GM12878 (cell line): ENCODE data around the gene UBE2E3. TPM values are rescaled to one million over a fixed set of nuclear protein-coding genes. Genes with fewer than 3 reads are reported as not detected.

Experiments
- ATAC-seq: fragments of 200-7000 bp; cut with Tn5 transposase; 3 replicates; pipeline ENCODE4 v1.9.1; 2020; ENCODE audit warnings: mild to moderate bottlenecking, moderate library complexity
- BruUV-seq: library from RNA; stranded (reverse); fragments of 400-500 nt; replicated peaks from 2 replicates; lab custom pipeline; 2021; lab: Mats Ljungman, UMichigan
- CTCF ChIA-PET: fragments of 300-600 bp; sonication (Branson Sonifier 250); formaldehyde crosslinking; extraction: SDS; loops from one replicate; lab custom pipeline; 2021; ENCODE audit warnings: inconsistent platforms; lab: Yijun Ruan, JAX
- POLR2A ChIA-PET: fragments of 350-600 bp; formaldehyde crosslinking; extraction: SDS; loops from one replicate; lab custom pipeline; 2021; ENCODE audit warnings: inconsistent platforms; lab: Charles Lee
- RAD21 ChIA-PET: fragments of 300-600 bp; sonication (Branson Sonifier 250); formaldehyde crosslinking; loops from one replicate; lab custom pipeline; 2023; ENCODE audit warnings: antibody characterized with exemption; ENCODE audit not compliant: unreplicated experiment; lab: Charles Lee
- SMC1A ChIA-PET: fragments of 300-600 bp; sonication (Branson Sonifier 250); formaldehyde crosslinking; loops from one replicate; lab custom pipeline; 2023; ENCODE audit not compliant: unreplicated experiment, uncharacterized antibody; lab: Charles Lee
- DNase-seq: peaks from one replicate; pipeline ENCODE4 v3.0.0-alpha.2; 2011; ENCODE audit warnings: low read depth, low spot score
- FAIRE-seq: peaks from 3 replicates; lab custom pipeline; 2011; peaks lifted over from hg19 to GRCh38; lab: Jason Lieb, UNC
- H2AFZ ChIP-seq: 2 replicates; pipeline ENCODE4 v1.6.0; 2011; ENCODE audit warnings: low read depth, low read length, control low read depth; ENCODE audit not compliant: control insufficient read depth
- H3K27ac ChIP-seq: 2 replicates; pipeline ENCODE4 v1.5.1; 2011; ENCODE audit warnings: control low read depth; ENCODE audit not compliant: control insufficient read depth, insufficient read depth
- H3K27me3 ChIP-seq, 2 experiments: replicated peaks in 1 of 2; 2 replicates each; pipeline versions ENCODE4 v1.6.0 to v1.6.1; 2011; ENCODE audit warnings: low read length in 1 of 2; ENCODE audit not compliant: control insufficient read depth in 2 of 2, insufficient read depth in 2 of 2
- H3K36me3 ChIP-seq, 2 experiments: 2 replicates each; pipeline ENCODE4 v1.5.1; 2011; ENCODE audit warnings: low read length in 1 of 2; ENCODE audit not compliant: control insufficient read depth in 2 of 2, insufficient read depth in 2 of 2
- H3K4me1 ChIP-seq: 2 replicates; pipeline ENCODE4 v1.6.1; 2011; ENCODE audit warnings: mild to moderate bottlenecking, low read length, moderate library complexity, mixed read lengths; ENCODE audit not compliant: control insufficient read depth, insufficient read depth
- H3K4me2 ChIP-seq: 2 replicates; pipeline ENCODE4 v1.6.0; 2011; ENCODE audit warnings: control low read depth; ENCODE audit not compliant: control insufficient read depth, insufficient read depth
- H3K4me3 ChIP-seq: fragments of 200-600 bp; sonication (generic); 2 replicates; pipeline ENCODE4 v1.5.1; 2016
- H3K79me2 ChIP-seq: 2 replicates; pipeline ENCODE4 v1.6.0; 2011; ENCODE audit warnings: low read length; ENCODE audit not compliant: control insufficient read depth, insufficient read depth
- H3K9ac ChIP-seq: 2 replicates; pipeline ENCODE4 v1.8.0; 2011; ENCODE audit warnings: low read length, control low read depth, mixed read lengths; ENCODE audit not compliant: control insufficient read depth, insufficient read depth
- H3K9me3 ChIP-seq: replicated peaks from 3 replicates; pipeline ENCODE4 v1.5.1; 2011; ENCODE audit warnings: mild to moderate bottlenecking, low read length; ENCODE audit not compliant: control insufficient read depth, insufficient read depth
- H4K20me1 ChIP-seq: 2 replicates; pipeline ENCODE4 v1.6.0; 2011; ENCODE audit not compliant: control insufficient read depth, insufficient read depth
- E4F1 ChIP-seq: fragments of 450-650 bp; IDR thresholded peaks from 2 replicates; pipeline ENCODE4 v1.6.1; 2018; ENCODE audit warnings: borderline replicate concordance, mild to moderate bottlenecking; ENCODE audit not compliant: partially characterized antibody
- EGR1 ChIP-seq, 2 experiments: IDR thresholded peaks; 1 replicate in 1 of 2; 2 replicates in 1 of 2; pipeline ENCODE4 v1.6.1; 2011 to 2012; ENCODE audit warnings: low read depth in 2 of 2, low read length in 2 of 2, borderline replicate concordance in 1 of 2, mild to moderate bottlenecking in 1 of 2, moderate library complexity in 1 of 2
- FOS ChIP-seq: IDR thresholded peaks from 3 replicates; pipeline ENCODE4 v1.6.1; 2011; ENCODE audit warnings: borderline replicate concordance; ENCODE audit not compliant: insufficient read length; ENCODE audit errors: extremely low read depth
- IRF4 ChIP-seq: IDR thresholded peaks from 2 replicates; pipeline ENCODE4 v1.6.1; 2011; ENCODE audit warnings: low read depth, low read length
- JUNB ChIP-seq: IDR thresholded peaks from 2 replicates; pipeline ENCODE4 v1.6.1; 2016; ENCODE audit warnings: antibody characterized with exemption, mild to moderate bottlenecking
- RAD21 ChIP-seq: IDR thresholded peaks from 2 replicates; pipeline ENCODE4 v1.6.1; 2011; ENCODE audit warnings: mild to moderate bottlenecking, low read depth, low read length, moderate library complexity; ENCODE audit not compliant: insufficient read depth
- RB1 ChIP-seq: fragments of 450-650 bp; formaldehyde crosslinking; IDR thresholded peaks from 2 replicates; pipeline ENCODE4 v1.6.1; 2017; ENCODE audit warnings: mild to moderate bottlenecking, borderline replicate concordance
- RUNX3 ChIP-seq: IDR thresholded peaks from 2 replicates; pipeline ENCODE4 v1.6.1; 2012; ENCODE audit warnings: low read length, inconsistent platforms
- SIX5 ChIP-seq: IDR thresholded peaks from 2 replicates; pipeline ENCODE4 v1.6.1; 2011; ENCODE audit warnings: mild to moderate bottlenecking, low read depth, low read length, moderate library complexity; ENCODE audit not compliant: severe bottlenecking
- SMC3 ChIP-seq: IDR thresholded peaks from 2 replicates; pipeline ENCODE4 v1.6.1; 2011; ENCODE audit warnings: low read length, improper control_type of control experiment, borderline replicate concordance
- STAT1 ChIP-seq: fragments of 450-650 bp; conservative IDR thresholded peaks from 2 replicates; pipeline ENCODE4 v1.6.1; 2014; ENCODE audit warnings: antibody characterized with exemption, mild to moderate bottlenecking
- ZBTB33 ChIP-seq: fragments of 450-650 bp; IDR thresholded peaks from 2 replicates; pipeline ENCODE4 v1.6.1; 2017; ENCODE audit warnings: mild to moderate bottlenecking
- ZNF592 ChIP-seq: fragments of 450-650 bp; IDR thresholded peaks from 2 replicates; pipeline ENCODE4 v1.6.1; 2017; ENCODE audit warnings: mild to moderate bottlenecking, moderate library complexity
- WGBS: methylation state at CpG from one replicate; pipeline ENCODE4 v1.1.6; 2016; ENCODE audit warnings: low lambda C conversion rate; ENCODE audit not compliant: insufficient replicate concordance, insufficient coverage; ENCODE audit errors: missing lambda C conversion rate; 5-methylcytosine and 5-hydroxymethylcytosine counted together
- in situ Hi-C: fragments of 300-500 bp; cut with MboI; formaldehyde crosslinking; loops from 9 replicates; pipeline ENCODE4 v1.14.3; 2018; ENCODE audit warnings: mixed read lengths
- intact Hi-C: fragments of 100-400 bp; cut with micrococcal nuclease; formaldehyde crosslinking; loops from one replicate; pipeline ENCODE4 v1.14.2; 2022; ENCODE audit not compliant: unreplicated experiment
- polyA plus RNA-seq, 11 experiments: library from polyadenylated mRNA; depleted of rRNA in 4 of 11; unstranded in 6 of 11; stranded (reverse) in 5 of 11; fragments of >200 nt; fragmentation: Nextera tagmentation in 4 of 11; fragmentation: Illumina TruSeq in 1 of 11; extraction: Ambion mirVana in 4 of 11; extraction: Trizol in 1 of 11; gene quantifications; 1 replicate in 1 of 11; 2 replicates in 10 of 11; pipeline versions ENCODE4 v1.2.1 to v1.2.3, GENCODE V29; 2011 to 2016; ENCODE audit warnings: inconsistent platforms in 2 of 11, missing spikeins in 2 of 11, low read depth in 1 of 11
- total RNA-seq, 4 experiments: library from RNA; depleted of rRNA in 3 of 4; stranded (reverse); fragments of >200 nt in 3 of 4; fragmentation: Illumina TruSeq in 1 of 4; extraction: Trizol in 1 of 4; gene quantifications; 2 replicates each; pipeline versions ENCODE4 v1.2.1 to v1.2.3, GENCODE V29; 2013 to 2021

The UBE2E3 gene
- total and polyA plus RNA-seq, 10 of the 15 experiments (the other 5 are each of a cell fraction or from before 2014, with no cell fraction given), result 14.9 to 50.0 (median 26.2) TPM

- ATAC-seq, result peak; percentile 75
- TF ChIP-seq STAT1 (no peak), RB1 (no peak), FOS (no peak), RAD21 (peak; percentile 91), ZNF592 (0 out of 2 replicates have a peak, but pooled peaks have one; percentile 43), E4F1 (no peak), SMC3 (peak; percentile 91), EGR1 (IDR thresholded peaks at IDR 0.05; ENCODE audit: borderline replicate concordance in 1 of 2, low read depth in 2 of 2, low read length in 2 of 2) (no peak), IRF4 (no peak), ZBTB33 (0 out of 2 replicates have a peak, but pooled peaks have one; percentile 27), SIX5 (no peak), JUNB (no peak), RUNX3 (peak; percentile 97)
Measured at GRCh38 chr2:181058378-181059269, 78.2 kb downstream of the UBE2E3 start.

More at GRCh38 chr2:181058378-181059269, 78.2 kb downstream of the UBE2E3 start:
- H3K27ac ChIP-seq, result no peak overlapping the region
- RAD21 ChIA-PET, result interaction anchor here (0.6 to 3.4 kb wide), 14 partner anchors 10 to 943 kb away, joined by 3 to 21 read pairs (median 4); partner anchors contain the start of gene UBE2E3
- BruUV-seq, result no TSS peak
- no peak overlapping the region for H3K4me2 ChIP-seq
- H3K27me3 ChIP-seq, result no peaks in the 10 kb centered on the region
- H3K9me3 ChIP-seq, result no peaks in the 10 kb centered on the region
- FAIRE-seq, result no peak
- H3K36me3 ChIP-seq, result no peaks in the 10 kb centered on the region
- H3K4me1 ChIP-seq, result no peaks in the 10 kb centered on the region
- SMC1A ChIA-PET, result interaction anchor here (0.6 to 3.7 kb wide), 23 partner anchors 8 to 1076 kb away, joined by 3 to 42 read pairs (median 4); partner anchors contain the start of gene UBE2E3
- peak; percentile 12 for DNase-seq
- H2AFZ ChIP-seq, result no peak overlapping the region
- H3K9ac ChIP-seq, result no peak overlapping the region
- intact Hi-C loops, result loop anchor here (1.0 to 5.0 kb wide), 4 partner anchors 78 to 934 kb away; partner anchors contain the start of gene UBE2E3
- no peak overlapping the region for H3K4me3 ChIP-seq
- CTCF ChIA-PET, result interaction anchor here (0.5 to 4.2 kb wide), 45 partner anchors 10 to 1780 kb away, joined by 3 to 90 read pairs (median 4); partner anchors contain the start of gene UBE2E3
- POLR2A ChIA-PET, result interaction anchor here (0.8 kb wide), 1 partner anchor 22 kb away, joined by 3 read pairs; no protein-coding TSS in a partner anchor
- WGBS, result 50% methylated on average over 7 of the region's 7 CpGs
- no peaks in the 10 kb centered on the region for H3K79me2 ChIP-seq
- in situ Hi-C loops, result loop anchor here (5.0 to 25.0 kb wide), 3 partner anchors 421 to 931 kb away; no protein-coding TSS in a partner anchor
- H4K20me1 ChIP-seq, result no peaks in the 10 kb centered on the region
